Activated CD8-positive, alpha-beta memory T cell treated with anti-CD3 and anti-CD28 coated beads, Interleukin-2, amount 50 U/mL, for 48 hours (primary cell): ENCODE measurements around the gene ERN1.

Source experiments
- DNase-seq: peaks from one replicate; pipeline ENCODE4 v3.0.0-alpha.2; 2020

ERN1 gene

DNA sequence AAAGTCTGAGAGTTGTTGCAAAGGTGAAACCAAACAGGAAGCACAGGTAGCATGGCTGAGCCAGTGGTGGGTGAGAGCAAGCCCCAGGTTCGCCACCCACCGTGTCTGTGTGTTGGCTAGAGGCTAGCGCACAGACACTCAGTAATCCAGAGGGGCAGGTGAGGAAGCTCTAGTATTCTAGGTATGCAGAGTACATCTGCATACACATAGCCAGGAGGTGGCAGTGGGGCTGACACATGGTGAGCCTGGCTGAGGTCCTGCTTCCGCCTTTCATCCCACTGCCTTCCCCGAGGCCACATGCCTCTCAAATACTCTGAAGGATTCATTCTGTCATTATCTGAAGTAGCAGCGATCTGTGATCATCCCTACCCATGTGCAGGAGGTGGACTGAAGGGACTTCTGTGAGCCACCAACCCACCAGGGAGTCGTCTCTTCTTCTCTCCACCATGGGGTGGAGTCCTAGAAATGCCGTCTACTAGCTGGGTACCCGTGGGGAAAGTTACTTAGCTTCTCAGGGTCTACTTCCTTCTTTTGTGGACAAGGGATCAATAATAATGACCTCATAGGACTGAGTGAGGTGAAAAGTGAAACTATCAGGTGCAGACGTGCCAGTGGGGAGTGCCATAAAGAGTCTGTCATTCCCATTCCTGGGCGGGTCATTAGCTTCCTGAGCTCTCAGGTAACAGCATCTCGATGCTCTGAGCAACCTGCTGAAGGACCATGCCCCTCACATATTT, 73.5 kb downstream of the ERN1 start:
- DNase-seq, result no peak

DNA sequence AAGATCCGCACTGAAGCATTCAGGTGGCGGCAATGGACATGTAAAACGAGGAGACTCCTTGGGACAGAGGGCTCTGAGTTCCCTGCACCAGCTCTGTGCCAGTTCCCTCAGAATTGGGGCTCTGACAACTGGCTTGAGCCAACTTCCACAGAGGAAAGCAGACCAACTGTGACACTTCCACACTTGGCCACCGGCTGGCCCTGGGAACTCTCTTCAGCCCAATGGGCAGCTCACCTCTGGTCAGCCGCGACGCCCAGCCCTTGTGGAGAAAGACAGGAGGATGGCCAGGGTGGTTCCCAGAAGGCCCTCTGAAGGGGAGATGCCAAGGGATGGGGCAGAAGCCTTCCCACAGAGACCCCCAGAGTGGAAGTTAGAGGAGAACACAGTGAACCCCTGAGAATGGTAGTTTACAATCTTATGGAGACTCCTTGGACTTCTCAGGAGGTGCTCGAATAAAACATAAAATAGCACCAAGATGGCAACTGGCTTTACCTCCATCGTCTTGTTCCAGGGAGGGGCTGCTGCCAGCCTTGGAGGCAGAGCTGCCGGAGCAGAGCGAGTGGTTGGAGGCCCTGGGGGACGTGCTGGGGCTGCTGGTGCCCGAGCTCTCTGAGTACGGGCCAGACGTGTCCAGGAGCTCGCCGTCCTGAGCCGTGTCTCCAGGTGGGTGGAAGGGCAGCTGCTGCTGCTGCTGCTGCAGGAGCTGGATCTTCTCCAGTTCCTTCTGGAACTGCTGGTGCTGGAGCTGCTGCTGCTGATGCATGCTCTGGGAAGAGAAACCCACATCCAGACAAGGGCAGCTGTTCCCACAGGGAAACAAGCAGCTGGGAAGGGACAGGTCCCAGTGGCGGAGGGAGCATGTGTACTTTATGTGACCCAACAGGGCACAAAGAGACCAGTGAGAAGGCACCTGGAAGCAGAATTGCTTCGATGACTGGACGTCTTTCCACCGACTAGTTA, 74.5 kb downstream of the ERN1 start:
- DNase-seq, result no peak

DNA sequence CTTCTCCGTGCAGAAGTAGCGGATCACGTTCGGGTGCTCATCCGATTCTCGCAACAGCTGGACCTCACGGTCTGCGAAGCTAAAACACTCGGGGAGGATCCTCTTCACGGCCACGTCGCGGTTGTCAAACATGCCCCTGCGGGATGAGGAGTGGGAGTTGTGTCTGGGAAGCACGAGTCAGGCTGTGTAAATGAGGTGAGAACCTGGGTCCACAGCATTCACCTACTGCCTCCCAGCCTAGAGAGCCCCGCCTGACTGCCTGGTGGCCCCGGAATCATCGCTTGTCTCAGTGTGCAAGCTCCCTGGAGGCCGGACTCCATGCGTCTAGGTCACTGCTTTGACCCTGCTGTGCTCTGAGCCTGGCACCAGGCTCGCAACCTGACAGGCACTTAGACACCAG, 75.6 kb downstream of the ERN1 start:
- DNase-seq, result no peak

DNA sequence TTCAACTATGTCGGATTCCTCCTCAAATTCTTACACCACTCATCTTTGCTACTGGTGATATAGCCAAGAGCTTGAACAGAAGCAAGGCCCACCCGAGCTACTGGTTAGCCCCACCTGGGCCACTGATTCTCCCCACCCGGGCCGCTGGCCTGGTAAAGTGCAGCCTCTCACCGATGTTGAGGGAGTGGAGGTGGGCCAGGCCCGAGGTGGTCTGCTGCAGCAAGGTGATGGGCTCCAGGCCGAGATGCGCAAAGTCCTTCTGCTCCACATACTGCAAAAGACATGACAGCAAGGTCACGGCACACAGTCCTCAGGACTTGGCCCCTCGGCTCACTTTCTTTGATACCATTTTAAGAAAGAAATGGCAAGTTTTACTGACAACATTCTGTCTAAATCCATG, 76.8 kb downstream of the ERN1 start:
- DNase-seq, result no peak

DNA sequence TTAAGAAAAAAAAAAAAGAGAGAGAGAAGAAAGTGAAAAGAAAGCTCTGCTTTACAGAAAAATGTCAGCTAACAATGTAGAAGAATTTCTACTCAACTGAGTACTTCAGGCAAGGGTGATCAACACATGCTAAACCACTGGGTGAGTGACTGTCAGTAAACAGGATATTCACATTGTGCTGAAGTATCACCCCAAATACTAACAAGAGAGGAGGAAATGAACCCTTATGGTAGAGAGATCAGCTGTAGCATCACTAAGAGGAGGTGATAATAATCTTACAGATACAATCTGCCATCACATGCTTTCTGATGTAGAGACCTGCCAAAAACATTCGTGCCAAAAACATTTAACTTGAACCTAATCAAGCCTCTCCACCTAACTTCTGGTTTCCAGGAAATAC, 78.8 kb downstream of the ERN1 start:
- no peak for DNase-seq

DNA sequence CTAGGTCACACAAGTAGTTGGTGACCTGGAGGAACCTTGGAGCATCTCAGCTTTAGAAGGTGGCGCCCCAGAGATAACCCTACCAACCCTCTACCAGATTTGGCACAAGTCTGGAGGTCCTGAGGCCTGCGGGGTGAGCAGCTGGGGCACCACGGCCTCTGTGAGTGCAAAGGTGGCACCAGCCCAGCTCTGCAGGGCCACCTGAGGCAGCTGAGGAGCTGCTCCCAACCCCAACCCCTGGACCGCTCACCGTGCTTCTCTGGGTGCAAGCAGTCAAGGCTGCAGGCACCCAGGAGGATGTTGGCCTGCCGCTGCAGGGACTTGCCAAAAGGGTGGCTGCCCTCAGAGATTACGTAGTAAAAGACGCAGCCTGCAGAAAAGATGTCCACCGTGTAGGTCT, 81.1 kb downstream of the ERN1 start:
- no peak for DNase-seq

DNA sequence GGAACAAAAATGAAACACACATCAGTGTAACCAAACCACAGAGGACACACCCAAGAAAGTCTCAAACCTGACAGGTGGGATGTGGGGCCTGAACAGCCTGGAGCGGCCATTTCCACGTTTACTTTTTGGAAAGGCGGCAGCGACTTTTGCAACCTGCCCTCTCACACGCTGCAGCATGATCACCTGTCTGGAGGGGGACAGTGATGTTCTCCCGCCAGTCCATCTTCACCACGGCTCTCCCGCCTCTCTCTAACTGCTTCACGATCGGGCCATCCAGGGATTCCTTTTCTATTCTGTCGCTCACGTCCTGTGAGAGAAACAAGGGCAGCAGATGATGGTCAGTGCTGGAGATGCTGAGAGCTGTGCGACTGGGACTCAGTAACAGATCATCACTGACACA, 84.8 kb downstream of the ERN1 start:
- DNase-seq, result no peak

DNA sequence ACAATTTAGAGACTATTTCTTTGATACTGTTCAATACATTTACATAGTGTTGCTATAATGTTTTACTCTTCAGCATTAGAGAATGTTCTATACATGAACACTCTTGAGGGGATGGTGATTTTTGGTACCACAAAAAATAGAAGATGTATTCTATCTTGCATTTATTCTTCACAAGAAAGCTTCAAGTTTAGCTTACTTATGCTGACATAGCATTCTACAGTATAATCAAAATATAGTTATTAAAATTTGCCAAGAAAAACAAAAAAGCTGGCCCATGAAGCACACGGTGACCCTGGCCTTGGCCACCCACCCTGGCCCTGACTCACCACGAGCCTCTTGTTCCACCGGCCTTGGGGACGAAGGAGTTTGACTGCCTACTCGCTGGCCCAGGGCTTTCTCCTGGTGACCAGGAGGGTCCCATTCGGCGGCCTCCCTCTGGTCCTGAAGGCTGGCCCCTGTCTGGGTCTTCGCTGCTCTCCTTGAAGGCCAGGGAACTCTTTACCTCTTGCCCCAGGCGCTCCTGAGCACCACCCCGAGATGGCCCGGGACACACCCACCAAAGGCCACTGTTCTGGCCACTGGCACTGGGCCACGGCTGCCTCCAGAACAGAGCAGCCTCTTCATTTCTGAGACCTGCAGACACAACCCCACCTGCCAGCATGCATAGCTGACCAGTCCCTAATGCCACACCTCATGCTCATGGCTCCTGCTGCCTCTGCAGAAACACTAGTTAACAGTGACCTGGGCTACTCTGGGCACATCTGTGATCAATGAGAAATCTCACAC, 87.1 kb downstream of the ERN1 start:
- no peak for DNase-seq

DNA sequence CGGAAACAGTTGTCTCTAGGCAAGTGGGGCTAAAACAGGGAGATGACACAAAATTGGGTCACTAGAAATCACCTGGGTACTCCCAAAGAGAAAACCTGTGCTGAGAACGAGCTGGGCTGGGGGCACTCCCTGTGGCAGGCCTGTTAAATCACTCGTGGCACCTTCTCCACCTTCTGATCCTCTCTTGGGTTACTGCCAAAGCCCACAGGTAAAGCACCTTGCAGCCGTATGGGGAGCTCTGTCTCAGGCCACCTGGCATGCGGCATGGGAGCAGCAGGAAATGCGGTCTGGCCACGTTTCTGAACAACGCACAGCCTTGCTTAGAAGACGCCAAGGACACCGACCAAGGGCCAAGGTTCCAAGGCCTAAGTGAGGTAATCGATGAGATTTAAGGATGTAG, 88.0 kb downstream of the ERN1 start:
- DNase-seq, result no peak

DNA sequence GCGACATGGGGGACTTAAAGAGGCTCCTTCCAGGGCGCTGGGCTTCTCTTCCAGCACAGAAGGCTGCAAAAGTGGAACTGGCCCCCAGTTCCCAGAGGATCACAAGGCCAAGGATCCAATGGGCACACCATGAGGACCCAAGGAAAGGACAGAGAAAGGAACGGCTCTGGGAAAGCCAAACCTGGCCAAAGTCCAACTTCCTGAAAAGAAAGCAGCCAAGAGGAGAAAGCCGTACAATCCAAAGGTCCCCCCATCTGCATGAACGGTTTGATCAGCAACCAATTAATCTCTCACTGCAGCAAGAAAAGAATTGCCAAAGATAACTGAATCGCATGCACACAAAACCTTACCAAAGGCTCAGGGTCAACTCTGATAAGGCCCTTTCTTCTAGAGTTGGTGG, 89.7 kb downstream of the ERN1 start:
- no peak for DNase-seq

DNA sequence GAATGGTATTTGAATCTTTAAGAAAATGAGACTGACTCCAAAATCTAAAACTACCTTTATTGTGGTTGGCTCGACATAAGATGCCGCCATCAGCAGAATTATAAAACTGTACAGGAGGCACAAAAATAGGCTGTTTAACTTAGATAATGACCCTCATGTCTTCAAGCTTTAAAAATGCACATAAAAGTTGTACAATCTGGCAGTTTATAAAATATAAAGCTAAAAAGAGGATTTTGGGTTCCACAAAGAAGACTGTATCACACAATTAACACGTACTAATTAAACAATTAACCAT, 90.9 kb downstream of the ERN1 start:
- DNase-seq, result no peak

DNA sequence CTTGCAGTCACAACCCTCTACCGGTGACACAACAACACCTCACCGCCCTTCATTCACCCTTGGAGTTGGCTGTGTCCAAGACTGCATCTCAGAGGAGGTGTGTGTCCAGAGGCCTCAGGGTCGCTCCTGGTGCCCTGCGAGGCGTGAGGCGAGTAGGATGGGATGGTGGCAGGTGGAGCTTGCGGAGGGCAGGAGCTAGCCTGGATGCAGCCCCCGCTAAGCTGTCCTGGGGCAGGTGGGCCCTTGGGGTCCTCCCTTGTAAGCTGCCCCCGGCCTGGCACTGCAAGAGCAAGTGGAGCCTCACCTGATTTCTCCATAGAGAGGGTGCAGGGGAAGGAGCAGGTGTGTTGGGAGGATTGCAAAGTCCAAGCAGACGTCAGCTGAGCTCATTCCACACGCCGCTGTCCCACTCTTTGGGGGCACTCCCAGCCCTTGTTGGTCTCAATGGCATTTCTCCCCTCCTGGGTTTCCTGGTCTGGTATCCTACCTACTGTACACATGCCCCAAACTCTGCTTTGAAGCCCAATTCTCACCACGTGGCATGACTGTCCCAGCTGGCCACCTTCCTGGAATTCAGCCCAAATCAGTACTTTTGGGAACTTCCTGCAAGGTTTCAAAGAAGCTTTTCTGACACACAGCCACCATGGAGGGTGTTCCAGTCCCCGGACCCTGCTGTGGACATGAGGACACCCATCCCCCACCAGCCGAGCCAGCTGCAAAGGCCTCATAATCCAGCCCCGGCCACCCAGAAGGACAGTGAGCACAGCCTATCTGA, 91.4 kb downstream of the ERN1 start:
- DNase-seq, result no peak

DNA sequence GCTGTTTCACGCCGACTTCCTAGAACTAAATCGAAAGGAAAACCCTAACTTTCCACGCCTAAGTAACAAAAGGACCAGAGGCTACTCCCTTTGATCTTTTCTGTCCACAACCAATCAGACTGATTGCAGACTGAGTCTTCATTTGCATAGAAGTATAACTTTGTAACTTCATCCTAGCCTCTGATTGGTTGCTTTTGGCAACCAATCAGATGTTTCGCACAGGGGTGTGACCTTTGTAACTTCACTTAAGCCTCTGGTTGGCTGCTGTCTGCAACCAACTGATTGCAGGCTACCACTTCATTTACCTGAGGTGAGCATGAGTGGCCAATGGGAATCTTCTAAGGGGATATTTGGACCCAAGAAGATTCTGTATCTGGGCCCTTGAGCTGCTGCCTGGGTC, 92.1 kb downstream of the ERN1 start:
- DNase-seq, result no peak

DNA sequence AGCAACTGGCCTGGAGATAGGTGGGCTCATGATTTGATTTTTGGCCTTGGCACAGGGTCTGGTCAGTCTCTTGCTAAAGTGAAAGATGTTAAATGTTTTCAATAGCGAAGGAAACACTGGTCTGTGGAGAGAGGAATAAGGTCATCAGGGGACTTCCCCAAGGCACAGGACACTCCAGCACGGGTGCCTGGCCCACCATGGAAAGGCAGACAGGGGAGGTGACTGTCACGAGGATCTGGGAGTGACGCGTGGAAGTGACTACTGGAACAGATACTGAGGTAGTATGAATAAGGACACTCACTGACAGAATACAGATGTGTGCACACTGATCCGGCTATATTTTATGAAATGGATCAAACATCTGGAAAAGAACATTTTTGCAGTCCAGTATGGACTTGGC, 92.8 kb downstream of the ERN1 start:
- DNase-seq, result no peak

DNA sequence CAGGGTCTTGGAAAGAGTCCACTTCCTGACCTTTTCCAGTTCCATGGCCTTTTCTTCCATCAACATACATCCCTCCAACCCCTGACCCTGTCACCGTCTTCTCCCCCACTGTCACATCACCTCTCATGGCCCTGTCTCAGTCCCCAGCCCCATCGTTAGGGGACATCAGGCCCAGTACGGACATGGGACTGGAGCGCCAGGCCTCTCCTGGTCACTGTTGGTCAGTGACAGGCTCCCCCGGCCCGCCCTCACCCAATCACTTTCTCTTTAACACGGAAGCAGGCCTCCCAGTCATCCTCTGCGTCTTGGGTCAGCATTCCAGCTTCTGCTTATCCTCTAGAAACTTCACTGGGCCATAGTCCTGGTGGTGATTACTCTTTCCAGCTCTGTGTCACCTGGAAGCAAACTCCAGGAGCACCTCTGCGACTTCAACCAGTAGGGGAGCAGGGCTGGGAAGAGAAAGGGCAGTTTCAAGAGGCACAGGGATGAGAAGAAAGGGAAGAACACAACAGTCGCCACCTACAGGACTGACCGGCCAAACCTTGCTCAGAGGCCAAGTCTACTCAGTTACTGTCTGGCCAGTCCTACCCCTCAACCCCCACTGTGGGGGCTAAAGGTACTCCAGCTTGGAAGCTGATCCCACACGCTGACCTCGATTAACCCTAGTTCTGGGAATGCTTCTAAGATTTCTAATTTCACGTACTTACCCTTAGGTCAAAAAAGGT, 93.6 kb downstream of the ERN1 start:
- DNase-seq, result no peak

DNA sequence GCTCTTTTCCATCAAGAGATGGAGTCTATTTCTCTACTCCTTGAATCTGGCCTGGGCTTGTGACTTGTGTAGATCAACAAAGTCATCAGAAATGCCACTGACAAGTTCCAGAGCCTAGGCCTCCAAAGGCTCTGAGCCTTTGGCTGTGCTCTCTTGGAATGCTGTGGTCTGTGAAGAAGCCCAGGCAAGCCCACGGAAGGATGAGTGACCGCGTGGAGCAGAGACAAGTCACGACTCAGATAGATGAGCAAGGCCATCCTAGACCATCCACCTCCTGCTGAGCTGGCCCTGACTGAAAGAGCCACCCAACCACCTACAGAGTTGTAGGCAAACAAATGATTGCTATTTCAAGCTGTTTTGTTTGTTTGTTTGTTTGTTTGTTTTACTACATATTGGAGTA, 97.9 kb downstream of the ERN1 start:
- DNase-seq, result no peak

DNA sequence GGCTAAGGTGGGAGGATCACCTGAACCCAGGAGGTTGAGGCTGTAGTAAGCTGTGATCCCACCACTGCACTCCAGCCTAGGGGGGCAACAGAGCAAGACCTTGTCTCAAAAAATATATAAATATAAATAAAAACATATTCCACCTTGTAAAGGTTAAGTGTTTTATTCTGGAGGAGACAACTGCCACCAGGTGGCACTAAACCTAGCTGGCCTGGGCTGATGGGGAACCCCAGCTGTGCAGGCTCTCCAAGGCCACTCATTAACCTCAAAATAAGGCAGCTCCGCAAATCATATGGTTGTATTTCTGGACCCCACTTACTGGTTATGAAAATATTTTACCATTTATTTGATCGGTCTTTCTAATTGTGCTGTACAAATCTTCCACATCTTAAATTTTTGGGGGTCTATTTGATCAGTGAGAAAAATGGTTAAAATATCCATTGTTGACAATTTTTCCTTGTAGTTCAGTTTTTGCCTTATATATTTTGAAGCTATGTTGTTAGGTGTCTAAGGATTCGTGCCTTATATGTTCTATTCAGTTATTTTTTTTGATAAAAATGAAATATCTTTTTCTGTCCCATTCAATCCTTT, 101.0 kb downstream of the ERN1 start:
- peak; percentile 78 for DNase-seq

DNA sequence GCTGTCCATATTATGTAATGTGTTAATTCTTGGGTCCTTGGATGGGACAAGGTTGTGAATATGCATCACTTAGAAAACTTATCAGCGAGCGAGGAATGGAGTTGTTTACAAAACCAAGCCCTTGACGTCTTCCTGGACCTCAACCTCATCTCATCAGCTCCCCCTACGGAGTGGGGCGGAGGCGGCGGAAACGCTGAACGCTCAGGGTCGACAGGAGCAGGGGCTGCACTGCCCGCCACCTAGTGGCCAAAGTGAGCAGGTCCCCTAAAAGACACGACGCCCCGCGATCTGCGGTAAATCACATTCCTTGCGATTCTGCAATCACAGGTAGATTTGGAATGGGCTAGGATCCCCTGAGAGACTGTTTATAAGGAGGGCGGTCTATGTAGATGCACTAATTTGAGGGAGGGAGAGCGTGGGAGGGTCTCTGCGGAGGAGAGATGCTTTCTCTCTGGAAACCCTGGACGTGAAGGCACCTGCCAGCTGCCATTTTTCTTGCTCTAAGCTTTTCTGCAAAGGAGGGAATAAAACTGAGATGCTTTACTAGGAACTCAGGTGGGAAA, 104.1 kb downstream of the ERN1 start:
- DNase-seq, result peak; percentile 92

DNA sequence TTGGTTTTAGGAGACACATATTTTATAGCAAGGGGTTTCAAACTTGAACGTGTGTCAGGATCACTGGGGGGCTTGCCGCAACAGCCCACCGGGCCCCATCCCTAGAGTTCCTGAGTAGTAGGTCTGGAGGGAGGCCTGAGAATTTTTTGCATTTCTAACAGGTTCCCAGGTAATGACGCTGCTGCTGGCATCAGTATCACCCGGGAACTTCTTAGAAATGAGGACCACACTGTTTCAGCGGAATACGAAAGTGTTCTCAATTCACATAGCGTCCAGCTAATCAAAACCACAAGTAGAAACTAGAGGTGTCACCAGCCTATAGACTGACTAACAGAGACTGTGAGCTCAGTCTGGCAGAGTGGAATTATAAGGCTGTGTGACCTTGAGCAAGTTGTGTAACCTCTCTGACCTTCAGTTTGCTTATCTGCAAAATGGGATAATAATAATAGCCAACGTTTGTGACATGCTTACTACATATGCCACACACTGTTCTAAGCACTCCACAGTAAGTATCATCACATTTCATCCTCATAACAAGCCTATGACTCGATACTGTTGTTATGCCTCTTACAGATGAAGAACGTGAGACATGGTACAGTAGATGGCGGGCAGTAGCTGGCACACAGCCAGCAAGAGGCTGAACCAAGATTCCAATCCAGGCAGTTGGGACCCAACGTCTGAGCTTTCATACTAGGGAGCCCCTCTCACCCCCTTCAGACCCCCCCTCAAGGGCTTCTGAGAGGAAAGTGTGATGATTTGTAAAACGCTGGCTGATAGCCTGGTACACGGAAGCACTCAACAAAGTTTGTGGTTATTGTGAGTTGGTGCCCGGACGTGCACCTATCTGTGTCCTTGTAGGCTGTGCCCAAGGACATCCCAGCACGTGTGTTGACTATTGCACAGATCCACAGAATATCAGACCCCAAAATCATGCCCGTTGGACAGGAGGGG, 104.9 kb downstream of the ERN1 start:
- peak; percentile 77 for DNase-seq

DNA sequence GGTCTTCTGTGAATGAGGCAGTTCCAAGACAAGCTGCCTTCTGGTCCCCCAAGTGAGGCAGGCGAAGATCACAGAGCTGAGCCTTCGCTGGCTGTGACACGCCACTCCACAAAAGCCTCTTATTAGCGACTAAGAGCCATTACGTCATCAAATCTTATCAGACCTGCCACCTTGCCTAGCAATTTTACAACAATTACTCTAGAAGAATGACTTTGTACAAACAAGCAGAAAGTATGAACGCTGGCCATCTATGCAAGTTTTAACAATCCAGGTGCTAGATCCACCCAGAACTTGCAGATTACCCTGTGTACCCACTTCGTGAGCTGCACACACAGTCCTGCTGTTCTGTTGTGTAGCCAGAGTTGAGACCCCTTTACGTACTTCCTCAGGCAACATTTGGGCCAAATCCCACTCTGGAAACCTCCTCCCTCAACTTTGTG, 105.7 kb downstream of the ERN1 start:
- DNase-seq, result no peak
